Amygdala (tissue), 56 donors: Measurements from ENCODE around the gene FES.

ENCODE experiments used
- DNase-seq, 56 donors: peaks; one replicate each; lab custom pipeline; 2025; lab: John Stamatoyannopoulos, UW

Gene FES

GRCh38 chr15:90860942-90861675 lies 23.2 kb upstream of the FES start:
- DNase-seq = no peak

DNA sequence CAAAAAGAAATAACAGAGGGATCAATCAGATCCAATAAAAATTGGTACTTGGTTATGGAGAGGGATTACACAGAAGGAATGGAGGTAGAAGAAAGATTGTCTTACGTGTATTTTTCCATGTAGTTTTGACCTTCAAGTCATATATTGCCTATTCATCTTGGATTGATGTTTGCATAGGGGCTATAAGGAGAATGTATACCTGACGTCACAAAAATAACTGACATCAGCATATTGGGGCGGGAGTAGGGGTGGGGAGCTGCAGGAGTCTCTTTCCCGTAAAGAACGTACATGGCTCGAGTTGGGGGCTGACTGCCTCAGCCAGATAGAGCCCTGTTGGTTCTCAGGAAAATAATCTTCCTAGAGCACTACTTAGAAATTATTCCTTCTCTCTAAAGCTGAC lies 21.8 kb upstream of the FES start:
- no peak for DNase-seq

DNA sequence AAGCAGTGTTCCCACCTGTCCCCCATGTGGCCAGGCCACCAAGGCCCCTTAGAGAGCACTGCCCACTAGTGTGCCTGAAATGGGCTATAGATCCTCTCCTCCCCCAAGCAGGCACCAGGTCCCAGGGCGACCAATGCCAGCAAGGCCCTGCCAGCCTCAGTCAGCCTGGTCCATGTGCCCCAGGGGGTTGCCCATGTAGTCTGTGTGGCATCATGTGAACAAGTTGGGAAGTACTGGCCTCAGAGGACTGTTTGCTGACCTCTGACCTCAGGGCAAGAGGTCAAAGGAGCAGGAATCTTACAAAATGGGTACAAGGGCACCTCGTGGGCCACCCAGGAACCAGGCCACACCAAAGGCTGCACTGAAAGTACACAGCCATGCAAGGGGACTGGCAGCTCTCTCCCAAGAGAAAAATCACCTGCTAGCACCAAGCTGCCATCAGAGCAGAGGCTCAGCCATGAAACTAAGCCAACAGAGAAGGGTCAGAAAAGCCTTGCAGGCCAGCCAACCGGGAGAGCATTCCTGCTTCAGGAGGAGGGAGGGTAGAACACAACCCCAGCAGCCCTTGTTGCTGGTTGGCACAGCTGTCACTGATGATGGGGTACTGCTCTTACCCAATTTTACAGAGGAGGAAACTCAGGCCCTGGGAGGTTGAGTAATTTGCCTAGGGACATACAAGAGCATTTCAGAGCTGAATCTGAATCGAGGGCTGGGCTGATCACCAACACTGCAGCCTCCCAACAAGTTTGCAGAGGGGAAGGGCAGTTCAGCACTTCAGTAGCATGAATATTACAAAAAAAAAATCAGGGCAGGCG lies 21.1 kb upstream of the FES start:
- DNase-seq = no peak

- DNase-seq = no peak
Measured at GRCh38 chr15:90863987-90864386, 20.3 kb upstream of the FES start.

GRCh38 chr15:90864507-90864906 lies 19.8 kb upstream of the FES start:
- no peak for DNase-seq

- no peak for DNase-seq
Measured at GRCh38 chr15:90865702-90866101, 18.6 kb upstream of the FES start.

DNA sequence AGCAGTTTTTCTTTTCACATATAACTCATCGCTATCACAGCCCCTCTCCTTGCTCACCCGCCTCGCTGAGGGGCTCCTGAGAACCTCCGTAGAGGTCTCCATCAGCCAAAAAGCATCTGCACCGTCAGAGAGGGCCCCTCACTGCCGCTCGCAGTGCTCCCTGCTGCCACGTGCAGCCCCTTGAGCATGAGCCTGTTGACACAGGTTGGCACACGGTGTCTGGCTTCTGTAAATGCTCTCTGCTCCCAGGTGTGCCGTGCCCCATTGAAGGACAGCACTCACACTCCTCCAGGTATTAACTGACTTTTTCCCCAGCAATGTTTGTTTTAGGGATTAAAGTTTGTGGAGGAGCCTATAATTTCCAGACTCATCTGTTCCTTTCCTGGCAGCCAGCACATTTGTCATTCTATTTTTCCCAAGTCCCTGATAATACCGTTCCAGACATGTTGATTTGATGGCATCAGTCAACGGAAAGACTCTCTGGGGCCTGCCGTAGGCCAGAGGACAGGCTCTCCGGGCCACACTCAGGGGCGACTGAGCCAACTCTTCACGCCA lies 18.1 kb upstream of the FES start:
- DNase-seq = no peak

GRCh38 chr15:90866800-90867199 lies 17.5 kb upstream of the FES start:
- no peak for DNase-seq

DNA sequence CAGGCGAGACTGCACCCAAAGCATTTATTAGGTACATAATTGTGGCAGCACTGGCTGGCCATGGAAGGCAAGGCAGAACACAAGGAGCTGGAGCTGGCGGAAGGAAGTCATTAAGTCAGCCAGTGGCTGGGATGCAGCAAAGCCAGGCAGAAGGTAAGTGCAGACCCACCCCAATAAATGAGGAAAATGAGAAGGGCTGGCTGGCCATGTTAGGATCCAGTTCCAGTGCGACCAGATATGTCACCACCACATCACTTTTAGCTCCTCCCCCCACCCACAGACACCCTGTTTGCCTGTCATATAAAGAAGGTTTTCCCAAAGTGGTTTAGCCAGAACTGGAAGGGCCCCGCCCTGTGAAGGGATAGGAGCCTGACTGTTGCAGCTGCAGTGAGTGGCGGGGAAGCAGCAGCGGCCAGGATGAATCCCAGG lies 16.0 kb upstream of the FES start, which contains the start of gene FURIN:
Gene FURIN (plus strand): TSS at position 328 of the 429 bp plus-strand sequence. CDS start 7,153 bp downstream, outside the sequence.
- DNase-seq = no peak

- DNase-seq = no peak
Measured at GRCh38 chr15:90869140-90869541, 15.2 kb upstream of the FES start.

DNA sequence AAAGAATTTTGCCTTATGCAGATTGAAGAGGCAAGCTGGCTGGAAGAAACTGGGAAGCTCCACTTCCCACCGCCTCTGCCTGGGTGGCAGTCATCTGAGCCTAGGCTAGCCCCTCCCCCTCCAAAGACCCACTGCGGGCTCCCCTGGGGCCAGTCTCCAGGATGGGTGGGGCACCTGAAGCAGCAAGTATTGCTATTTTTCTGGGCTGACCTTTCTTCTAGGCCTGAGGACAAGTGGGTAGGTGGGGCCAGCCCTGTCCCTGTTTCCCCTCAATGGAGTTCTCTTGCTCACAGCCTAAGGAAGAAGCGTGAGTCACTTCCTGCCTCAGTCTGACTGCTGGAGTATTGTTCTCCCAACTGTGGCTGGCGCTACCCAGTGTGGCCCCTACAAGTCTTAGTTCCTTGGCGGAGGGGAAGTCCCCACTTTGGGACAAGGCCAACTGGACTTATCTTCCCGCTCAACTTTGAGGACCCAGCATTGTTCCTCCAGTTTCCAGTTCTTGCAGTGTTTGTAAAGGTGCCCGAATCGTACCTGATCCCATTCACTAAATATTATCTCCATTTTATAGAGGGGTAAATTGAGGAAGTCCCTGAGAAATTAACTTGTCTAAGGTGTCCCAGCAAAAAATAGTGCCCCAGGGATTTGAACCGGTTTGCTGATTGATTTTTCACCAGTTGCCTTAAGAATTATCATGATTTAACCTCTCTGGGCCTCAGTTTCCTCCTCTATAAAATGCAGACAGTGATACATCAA lies 14.5 kb upstream of the FES start:
- DNase-seq = peak in 13 of 56 donors; percentile 15 to 85 (median 32)

GRCh38 chr15:90870354-90871138 lies 13.8 kb upstream of the FES start:
- DNase-seq = peak in 4 of 56 donors; percentile 10 to 50 (median 20)

DNA sequence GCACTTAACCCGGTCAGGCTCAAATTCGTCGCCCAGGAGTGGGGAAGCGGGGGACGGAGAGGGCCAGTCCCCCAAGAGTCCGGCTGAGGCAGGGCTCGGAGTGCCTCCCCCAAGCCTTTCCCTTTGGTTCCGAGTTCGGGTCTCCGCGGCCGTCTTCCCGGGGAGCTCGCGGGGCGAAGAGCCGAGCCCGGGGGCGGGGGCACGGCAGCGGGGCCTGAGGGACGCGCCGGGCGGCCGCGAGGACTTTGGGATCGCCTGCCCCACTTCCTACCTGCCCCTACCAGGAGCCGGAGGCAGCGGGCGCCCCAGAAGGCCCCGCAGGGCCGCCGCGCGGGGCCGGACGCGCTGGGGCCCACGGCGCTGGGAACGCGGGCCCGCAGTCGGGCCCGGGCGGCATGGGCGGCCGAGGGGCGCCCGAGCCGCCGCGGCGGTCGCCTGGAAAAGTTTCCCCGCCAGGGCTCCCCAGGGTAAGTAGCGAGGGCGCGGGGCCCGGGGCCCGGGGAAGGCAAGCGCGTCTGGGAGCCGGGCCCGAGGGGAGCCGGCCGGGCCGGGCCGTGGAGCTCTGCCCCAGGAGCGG lies 13.1 kb upstream of the FES start:
- peak in 12 of 56 donors; percentile 17 to 49 (median 28) for DNase-seq

DNA sequence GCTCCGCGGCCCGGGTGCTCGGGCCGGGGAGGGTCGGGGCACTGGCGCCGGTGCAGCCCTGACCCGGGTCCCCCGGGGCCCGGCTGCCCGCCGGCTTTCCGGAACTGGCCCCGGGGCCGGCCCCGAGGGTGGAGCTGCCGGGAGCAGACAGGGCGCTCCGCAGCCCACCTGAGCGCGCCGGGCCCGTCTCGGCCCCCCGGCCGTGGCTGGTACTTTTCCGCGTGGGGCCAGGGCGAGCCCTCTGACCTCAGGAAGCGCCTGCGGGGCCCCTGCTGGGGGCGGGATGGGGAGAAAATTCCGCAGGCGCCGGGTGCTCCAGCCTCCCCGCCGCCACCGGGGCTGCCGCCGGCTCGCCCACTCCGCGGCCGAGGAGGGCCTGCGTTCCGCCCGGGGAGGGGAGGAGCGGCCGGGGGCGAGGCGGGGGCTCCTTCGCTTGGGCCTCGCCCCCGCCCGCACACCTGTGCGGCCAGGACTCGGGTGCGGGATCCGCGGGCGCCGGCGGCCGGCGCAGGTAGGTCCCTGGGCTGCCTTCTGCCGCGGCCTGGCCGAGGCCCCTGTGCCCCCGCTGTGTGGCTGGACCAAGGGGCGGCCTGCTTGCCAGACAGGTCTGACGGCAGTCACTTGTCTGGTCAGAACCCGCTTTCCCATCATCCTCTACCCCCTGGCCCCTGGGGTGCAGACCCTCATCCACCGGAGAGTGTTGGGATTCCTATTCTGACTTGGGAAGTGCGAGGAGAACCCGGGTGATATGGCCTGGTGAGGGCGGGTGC lies 12.4 kb upstream of the FES start:
- DNase-seq = peak in 2 of 56 donors; percentile 22 to 35

- peak in 3 of 56 donors; percentile 21 to 28 (median 26) for DNase-seq
Measured at GRCh38 chr15:90872486-90873184, 11.7 kb upstream of the FES start.

DNA sequence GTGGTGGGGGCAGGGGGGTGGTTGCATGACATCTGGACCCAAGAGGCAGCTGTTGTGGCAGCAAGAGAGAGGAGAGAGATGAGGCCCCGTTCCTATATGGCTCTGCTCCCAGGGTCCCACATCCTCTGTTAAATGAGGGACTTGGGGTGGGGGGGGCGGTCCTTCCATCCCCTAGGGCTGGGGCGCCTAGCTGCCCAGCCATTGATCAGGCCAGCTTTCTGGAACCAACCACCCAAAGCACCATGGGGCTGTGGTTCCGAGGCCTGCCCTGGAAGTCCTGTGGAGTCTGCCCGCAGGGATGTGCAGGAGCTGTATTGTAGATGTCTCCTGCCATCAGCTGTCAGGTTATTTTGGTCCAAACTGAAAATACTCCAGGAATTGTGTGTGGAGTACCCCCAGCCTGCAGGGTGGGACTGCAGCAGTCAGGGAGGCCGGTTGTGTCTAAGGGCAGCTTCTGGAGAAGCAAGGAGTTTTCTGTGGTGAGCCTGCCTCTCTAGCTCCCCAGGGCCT lies 10.8 kb upstream of the FES start:
- no peak for DNase-seq

DNA sequence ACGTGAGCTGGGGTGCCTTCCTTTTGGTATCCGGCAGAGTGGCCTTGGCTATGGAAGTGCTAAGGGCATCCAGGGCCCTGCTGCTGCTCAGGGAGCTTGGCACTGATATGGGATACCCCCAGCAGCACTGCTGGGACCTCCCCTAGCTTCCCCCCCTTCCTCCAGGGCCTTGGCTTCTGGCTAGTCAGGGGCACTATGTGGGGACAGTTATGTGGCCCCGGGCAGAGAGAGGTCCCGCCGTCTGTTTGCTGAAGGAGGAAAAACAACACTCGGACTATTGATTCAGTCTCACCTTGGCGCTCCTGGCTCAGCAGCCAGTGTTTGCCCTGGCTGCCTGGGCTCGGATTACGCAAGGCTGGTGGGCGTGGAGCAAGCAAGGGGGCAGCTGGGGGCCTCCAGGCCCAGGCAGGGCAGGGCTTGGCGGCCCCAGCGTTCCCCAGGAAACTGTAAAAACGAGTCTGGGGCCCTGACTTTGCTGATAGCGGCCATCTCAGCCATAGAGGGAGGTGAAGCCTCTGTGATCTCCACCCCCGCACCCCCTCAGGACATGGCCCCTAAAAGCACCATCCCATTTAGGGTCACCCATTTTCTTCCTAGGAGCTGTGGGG lies 10.2 kb upstream of the FES start:
- DNase-seq = no peak
